Measurements from ENCODE around the gene TMEM231. TPM values are rescaled to one million over a fixed set of nuclear protein-coding genes. Genes with fewer than 3 reads are reported as not detected.

TMEM231 gene
- total and polyA plus RNA-seq, 3 donors from 2014 or later: 21.2 to 29.2 (median 25.4) TPM

- no peak overlapping the region for H3K4me3 ChIP-seq
- H3K36me3 ChIP-seq (ENCODE audit: low read depth, missing control alignments): no peaks in the 10 kb centered on the region
- no peaks in the 10 kb centered on the region for H3K9me3 ChIP-seq
- H3K27ac ChIP-seq: peak overlapping the region; percentile 9 to 72
- H3K27me3 ChIP-seq: no peaks in the 10 kb centered on the region
- intact Hi-C loops (cut with DNase I; ENCODE audit: low total_unique reads): no loop called here
- H3K4me1 ChIP-seq: peaks cover 9% of the 10 kb centered on the region
- TF ChIP-seq POLR2A (IDR thresholded peaks at IDR 0.05): no peak
- TF ChIP-seq CTCF (IDR thresholded peaks at IDR 0.05): no peak
- peak; percentile 73 for DNase-seq
- WGBS, 2 donors: 39 to 52% methylated on average over 10 of the region's 10 CpGs
Observed at GRCh38 chr16:75559564-75560372, 3.7 kb upstream of the TMEM231 start.

GRCh38 chr16:75558846-75559401, 2.9 kb upstream of the TMEM231 start:
- DNase-seq: no peak
- H3K36me3 ChIP-seq (ENCODE audit: low read depth, missing control alignments): no peaks in the 10 kb centered on the region
- H3K9me3 ChIP-seq: no peaks in the 10 kb centered on the region
- WGBS, 2 donors: 75 to 83% methylated on average over 2 of the region's 2 CpGs
- no peaks in the 10 kb centered on the region for H3K27me3 ChIP-seq
- H3K4me1 ChIP-seq: peaks cover 12% of the 10 kb centered on the region
- TF ChIP-seq CTCF (IDR thresholded peaks at IDR 0.05) (no peak), POLR2A (IDR thresholded peaks at IDR 0.05) (no peak)
- intact Hi-C loops (cut with DNase I; ENCODE audit: low total_unique reads): no loop called here
- H3K4me3 ChIP-seq: no peak overlapping the region
- H3K27ac ChIP-seq: peak overlapping the region; percentile 9 to 72

GRCh38 chr16:75556431-75556950, 439 bp upstream of the TMEM231 start:
- no peak for TF ChIP-seq POLR2A (IDR thresholded peaks at IDR 0.05)
- no peak for TF ChIP-seq CTCF (IDR thresholded peaks at IDR 0.05)
- DNase-seq: peak; percentile 32
- Histone ChIP-seq H3K4me3 (peak overlapping the region; percentile 75 to 89), H3K27ac (peak overlapping the region; percentile 59 to 90), H3K4me1 (peaks cover 12% of the 10 kb centered on the region), H3K27me3 (no peaks in the 10 kb centered on the region), H3K36me3 (ENCODE audit: low read depth, missing control alignments) (no peaks in the 10 kb centered on the region), H3K9me3 (no peaks in the 10 kb centered on the region)
- intact Hi-C loops (cut with DNase I; ENCODE audit: low total_unique reads): no loop called here
- 29 to 31% methylated on average over 16 of the region's 16 CpGs for WGBS, 2 donors

- intact Hi-C loops (cut with DNase I; ENCODE audit: low total_unique reads): no loop called here
- DNase-seq: peak; percentile 94
Observed at GRCh38 chr16:75555213-75555706, 792 bp downstream of the TMEM231 start.

More at GRCh38 chr16:75555213-75555706, 792 bp downstream of the TMEM231 start:
- TF ChIP-seq CTCF (IDR thresholded peaks at IDR 0.05): no peak
- no peak for TF ChIP-seq POLR2A (IDR thresholded peaks at IDR 0.05)
- Histone ChIP-seq H3K4me1 (peaks cover 12% of the 10 kb centered on the region), H3K27me3 (no peaks in the 10 kb centered on the region), H3K27ac (peak overlapping the region; percentile 59 to 90), H3K9me3 (no peaks in the 10 kb centered on the region), H3K36me3 (ENCODE audit: low read depth, missing control alignments) (no peaks in the 10 kb centered on the region), H3K4me3 (peak overlapping the region; percentile 75 to 89)
- WGBS, 2 donors: 2% methylated on average over 26 of the region's 26 CpGs
